NCI-H2196 treated with DMSO at 0.1 percent for 48 hours (cell line): ENCODE results near the gene CA10.

Experiments used
- DNase-seq: peaks from one replicate; lab custom pipeline; 2025; ENCODE audit not compliant: unreplicated experiment; lab: John Stamatoyannopoulos, UW

Gene CA10

GRCh38 chr17:51954232-51954765, 204.2 kb downstream of the CA10 start:
- no peak for DNase-seq

GRCh38 chr17:51951741-51952140, 206.8 kb downstream of the CA10 start:
- no peak for DNase-seq

GRCh38 chr17:51948128-51948527, 210.4 kb downstream of the CA10 start:
- peak; percentile 30 for DNase-seq

DNA sequence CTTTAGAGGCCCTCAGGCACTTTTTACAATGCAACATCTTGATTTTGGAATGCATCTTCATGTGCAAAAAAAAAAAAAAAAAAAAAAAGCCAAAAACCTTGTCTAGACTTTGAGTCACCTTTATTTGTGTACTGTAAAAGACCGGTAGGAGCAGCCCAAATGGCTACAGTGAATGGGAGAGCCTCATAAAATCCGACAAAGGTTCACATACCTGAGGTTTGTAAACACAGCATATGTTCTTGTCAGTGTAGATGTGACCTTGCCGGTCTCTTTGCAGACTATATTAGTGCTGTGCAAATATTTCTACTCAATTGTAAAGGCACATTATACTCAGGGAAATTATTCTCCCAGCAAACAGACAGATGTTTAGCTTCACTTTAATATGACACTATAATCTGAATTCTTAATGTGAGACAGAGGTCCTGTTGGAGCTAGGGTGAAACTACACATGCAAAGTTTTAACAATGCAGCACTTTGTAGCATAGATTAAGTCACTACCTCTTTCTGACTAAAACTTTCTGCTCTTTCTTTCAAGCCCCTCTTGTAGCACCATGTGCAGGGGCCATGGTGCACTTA, 211.3 kb downstream of the CA10 start:
- DNase-seq, result no peak

DNA sequence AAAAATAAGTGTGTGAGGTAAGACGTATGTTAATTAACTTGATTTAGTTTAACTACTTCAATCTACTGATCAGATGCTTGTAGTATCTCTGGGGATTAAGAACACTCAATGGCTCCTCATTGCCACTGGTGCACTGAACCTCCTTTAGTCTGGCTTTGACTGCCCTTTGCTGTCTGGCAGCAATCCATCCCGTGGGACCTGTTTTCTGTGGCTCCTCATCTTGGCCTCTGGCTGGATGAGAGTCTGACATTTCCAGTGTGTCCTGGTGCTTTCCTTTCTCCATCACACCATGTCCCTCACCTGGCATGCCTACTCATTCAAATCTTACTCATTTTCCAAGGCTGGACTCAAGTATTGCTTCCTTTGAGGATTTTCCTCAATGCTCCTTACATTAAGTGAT, 212.2 kb downstream of the CA10 start:
- DNase-seq, result no peak

GRCh38 chr17:51941272-51941671, 217.2 kb downstream of the CA10 start:
- peak; percentile 83 for DNase-seq

DNA sequence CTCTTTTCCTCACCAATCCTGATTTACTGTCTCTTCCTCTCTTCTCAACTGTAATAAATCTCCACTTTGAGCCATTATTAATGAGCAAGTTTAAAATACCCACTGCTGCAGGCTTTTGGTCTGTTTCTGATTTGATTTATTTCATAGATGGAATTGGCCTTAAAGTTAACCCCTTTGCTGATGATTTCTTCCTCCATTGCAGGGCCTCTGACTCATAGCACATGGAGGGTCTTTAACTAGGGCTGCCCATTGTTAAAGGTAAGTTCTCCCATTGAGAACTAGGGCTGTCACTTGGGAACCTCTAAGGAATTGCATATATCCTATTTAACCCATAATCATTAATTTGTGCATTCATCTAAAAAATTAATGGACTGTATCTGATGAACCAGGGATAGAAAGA, 221.2 kb downstream of the CA10 start:
- DNase-seq, result no peak

GRCh38 chr17:51935477-51935876, 223.0 kb downstream of the CA10 start:
- DNase-seq, result no peak

DNA sequence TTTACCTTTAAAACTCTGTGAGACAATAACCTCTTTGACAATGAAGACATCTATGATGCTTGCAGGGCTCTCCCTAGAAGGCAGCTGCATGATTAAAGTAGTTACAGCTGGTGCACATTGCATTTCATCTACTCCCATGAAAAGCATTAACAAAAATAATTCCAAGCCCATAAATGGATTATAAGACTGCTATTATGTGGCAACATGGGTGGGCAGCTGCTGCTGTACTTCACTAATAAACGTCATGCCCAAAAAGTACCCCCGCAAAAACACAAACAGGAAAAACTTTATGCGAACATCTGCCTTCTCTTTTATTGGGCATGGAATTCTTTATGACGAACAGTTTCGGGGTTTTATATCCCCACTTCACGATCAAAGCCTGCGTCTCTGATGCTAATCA, 224.9 kb downstream of the CA10 start:
- DNase-seq, result no peak

DNA sequence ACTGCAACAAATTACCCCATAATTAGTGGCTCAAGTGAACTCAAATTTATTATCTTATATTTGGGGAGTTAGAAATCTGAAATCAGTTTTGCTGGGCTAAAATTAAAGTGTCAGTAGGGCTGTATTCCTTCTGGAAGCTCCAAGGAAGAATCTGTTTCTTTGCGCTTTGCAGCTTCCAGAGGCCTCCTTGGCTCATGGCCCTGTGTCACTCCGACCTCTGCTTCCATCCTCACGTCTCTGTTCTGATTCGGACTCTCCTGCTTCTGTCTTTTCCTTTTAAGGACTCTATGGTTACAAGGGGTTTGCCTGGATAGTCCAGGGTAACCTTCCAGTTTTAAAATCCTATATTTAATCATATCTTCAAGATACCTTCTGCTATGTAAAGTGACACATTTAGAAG, 232.1 kb downstream of the CA10 start:
- no peak for DNase-seq

DNA sequence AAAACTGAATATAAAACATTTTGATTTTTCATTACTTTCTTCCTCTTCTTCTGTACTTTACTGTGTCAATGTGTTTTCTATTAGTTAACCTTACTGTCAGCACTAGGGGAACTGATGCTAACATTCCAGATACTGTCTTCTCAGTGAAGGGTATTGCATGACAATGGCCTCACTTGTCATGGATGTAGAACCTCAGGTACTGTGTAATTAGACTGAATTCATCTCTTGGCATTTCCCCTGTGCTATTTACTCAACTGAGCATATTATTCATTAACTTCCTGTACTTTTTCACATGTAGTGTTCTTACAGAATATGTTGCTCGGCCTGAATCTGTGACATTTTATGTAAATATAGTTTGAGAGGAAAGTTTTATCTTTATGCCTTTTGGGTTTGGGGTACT, 237.0 kb downstream of the CA10 start:
- no peak for DNase-seq

GRCh38 chr17:51914577-51914976, 243.9 kb downstream of the CA10 start:
- no peak for DNase-seq

- DNase-seq, result no peak
Observed at GRCh38 chr17:51913491-51914205, 244.9 kb downstream of the CA10 start.

- no peak for DNase-seq
Observed at GRCh38 chr17:51912939-51913338, 245.6 kb downstream of the CA10 start.

DNA sequence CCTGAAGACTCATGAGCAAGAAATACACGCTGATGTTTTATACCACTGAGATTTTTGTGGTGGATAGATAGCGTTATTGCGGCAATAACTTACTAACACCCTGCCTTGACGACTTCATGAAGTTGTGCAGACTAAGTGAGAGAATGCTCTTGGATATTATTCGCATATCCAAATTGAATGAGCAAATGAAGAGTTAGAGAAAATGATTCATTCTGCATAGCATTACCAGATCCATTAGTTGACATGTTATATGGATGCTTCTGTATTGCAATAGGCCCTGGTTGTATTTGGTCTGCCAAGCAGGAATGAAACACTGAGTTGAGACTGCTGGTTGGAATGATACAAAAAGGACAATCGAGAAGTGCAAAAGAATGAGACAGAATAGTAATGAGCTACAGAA, 247.3 kb downstream of the CA10 start:
- DNase-seq, result no peak

GRCh38 chr17:51909971-51910370, 248.5 kb downstream of the CA10 start:
- no peak for DNase-seq

- DNase-seq, result no peak
Observed at GRCh38 chr17:51908841-51909537, 249.5 kb downstream of the CA10 start.

- DNase-seq, result no peak
Observed at GRCh38 chr17:51907041-51907440, 251.5 kb downstream of the CA10 start.

GRCh38 chr17:51904379-51904778, 254.1 kb downstream of the CA10 start:
- DNase-seq, result no peak

DNA sequence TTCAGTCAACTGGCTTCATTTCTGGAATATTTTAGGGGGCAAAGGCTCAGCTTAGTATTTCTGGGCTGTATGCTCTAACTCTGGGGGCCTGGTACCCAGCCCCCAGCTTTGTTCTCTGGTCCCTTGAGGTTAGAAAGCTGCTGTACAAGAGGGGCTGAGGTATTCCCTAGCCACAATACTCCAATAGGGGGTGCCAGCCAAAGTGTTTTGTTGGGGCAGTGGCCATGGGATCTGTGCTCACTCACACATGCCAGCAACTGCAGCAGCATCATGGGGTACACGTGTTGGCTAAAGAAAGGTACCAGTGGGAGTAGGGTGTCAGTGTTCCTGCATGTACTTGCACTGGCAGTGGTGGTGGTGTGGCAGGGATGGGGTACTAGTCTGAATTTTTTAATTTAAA, 257.3 kb downstream of the CA10 start:
- DNase-seq, result no peak

DNA sequence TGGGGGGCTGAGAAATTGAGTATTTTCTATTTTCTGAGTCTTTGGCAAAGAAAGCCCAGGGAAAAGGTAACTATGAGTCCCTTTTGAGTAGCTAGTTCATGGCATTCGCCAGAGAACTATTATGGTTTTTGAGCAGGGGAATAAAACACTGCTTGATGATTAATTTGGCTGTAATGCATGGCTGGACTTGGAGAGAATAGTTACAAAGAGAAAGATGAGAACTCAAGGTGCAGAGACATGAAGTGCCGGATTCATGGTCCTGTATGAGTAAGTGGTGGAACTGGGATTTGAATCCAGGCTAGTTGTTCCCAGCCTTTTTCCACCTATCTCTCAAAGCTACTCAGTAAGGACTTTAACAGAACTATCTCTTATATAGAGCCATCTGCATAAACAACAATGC, 266.6 kb downstream of the CA10 start:
- no peak for DNase-seq

DNA sequence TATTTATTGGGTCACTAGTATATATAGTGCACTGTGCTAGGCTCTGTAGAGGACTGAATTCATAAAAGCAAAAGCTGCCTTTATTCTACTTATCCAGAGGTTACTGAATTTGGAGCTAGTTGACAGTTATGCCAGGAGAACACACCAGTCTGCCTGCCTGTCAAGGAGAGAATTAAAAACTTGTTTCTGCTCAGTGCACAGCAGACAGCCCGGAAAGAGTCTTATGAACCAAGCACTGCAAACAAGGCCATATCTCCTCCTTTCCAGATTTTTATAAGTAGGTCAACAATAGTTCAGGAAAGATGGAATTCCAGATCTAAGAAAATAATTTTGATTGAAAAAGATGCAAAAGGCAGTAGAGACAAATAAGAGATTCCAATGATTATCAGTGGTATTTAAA, 267.8 kb downstream of the CA10 start:
- no peak for DNase-seq
